Mesodermal cell (in vitro differentiated cells): ENCODE results near the gene MARS2.
"Not testable (repeated sequence)": the region's sequence is repeated elsewhere in the genome, so short reads cannot be mapped to it uniquely, and the experiment has no call there.

Experiments
- H3K27ac ChIP-seq: 2 replicates; pipeline ENCODE4 v1.7.0; 2013; ENCODE audit warnings: mild to moderate bottlenecking, low read depth, low read length, moderate library complexity; ENCODE audit not compliant: severe bottlenecking
- H3K36me3 ChIP-seq: 2 replicates; pipeline ENCODE4 v1.7.1; 2013; ENCODE audit warnings: mild to moderate bottlenecking, low read length, moderate library complexity; ENCODE audit not compliant: control insufficient read depth, insufficient read depth
- H3K4me1 ChIP-seq: one replicate; pipeline ENCODE4 v1.7.1; 2013; ENCODE audit warnings: mild to moderate bottlenecking, low read length; ENCODE audit not compliant: insufficient read depth, control insufficient read depth, poor library complexity, severe bottlenecking
- H3K4me3 ChIP-seq: 2 replicates; pipeline ENCODE4 v1.7.0; 2013; ENCODE audit warnings: low read length, control low read depth, mild to moderate bottlenecking; ENCODE audit not compliant: insufficient read depth, poor library complexity, severe bottlenecking; ENCODE audit errors: extremely low read depth
- H3K9me3 ChIP-seq: 2 replicates; pipeline ENCODE4 v1.7.1; 2013; ENCODE audit warnings: mild to moderate bottlenecking, low read length, moderate library complexity; ENCODE audit not compliant: control insufficient read depth
- WGBS, 2 experiments: methylation state at CpG; one replicate each; pipeline ENCODE4 v1.1.5; 2013; ENCODE audit warnings: missing lambda C conversion rate in 2 of 2; ENCODE audit not compliant: insufficient coverage in 2 of 2; 5-methylcytosine and 5-hydroxymethylcytosine counted together

MARS2 gene

DNA sequence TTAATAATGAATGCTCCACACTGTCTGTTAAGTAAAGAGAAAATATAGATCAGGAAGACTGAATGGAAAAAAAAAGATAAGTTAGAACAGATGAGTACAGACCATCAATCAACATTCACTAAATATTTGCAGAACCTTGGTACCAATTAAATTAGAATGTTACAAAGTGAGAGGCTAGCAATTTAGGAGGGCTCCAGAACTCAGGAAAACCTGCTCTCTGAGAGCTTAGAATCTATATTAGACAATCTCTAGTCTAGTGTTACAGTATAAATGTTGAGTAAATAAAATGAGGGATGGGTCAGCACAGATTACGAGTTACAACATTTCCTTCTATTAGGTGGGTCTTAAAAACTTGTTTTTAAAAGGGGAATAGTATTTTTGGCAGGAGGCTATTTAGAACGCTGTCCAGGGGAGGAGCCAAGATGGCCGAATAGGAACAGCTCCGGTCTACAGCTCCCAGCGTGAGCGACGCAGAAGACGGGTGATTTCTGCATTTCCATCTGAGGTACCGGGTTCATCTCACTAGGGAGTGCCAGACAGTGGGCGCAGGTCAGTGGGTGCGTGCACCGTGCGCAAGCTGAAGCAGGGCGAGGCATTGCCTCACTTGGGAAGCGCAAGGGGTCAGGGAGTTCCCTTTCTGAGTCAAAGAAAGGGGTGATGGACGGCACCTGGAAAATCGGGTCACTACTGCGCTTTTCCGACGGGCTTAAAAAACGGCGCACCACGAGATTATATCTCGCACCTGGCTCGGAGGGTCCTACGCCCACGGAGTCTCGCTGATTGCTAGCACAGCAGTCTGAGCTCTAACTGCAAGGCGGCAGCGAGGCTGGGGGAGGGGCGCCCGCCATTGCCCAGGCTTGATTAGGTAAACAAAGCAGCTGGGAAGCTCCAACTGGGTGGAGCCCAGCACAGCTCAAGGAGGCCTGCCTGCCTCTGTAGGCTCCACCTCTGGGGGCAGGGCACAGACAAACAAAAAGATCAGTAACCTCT, 23.7 kb downstream of the MARS2 start:
- not testable (repeated sequence) for H3K4me3 ChIP-seq, H3K9me3 ChIP-seq, H3K27ac ChIP-seq, H3K36me3 ChIP-seq, H3K4me1 ChIP-seq
- WGBS, 2 experiments = 94% methylated on average over 18 of the region's 32 CpGs; no CpG with 5 or more reads in 1 of the 2 experiments

DNA sequence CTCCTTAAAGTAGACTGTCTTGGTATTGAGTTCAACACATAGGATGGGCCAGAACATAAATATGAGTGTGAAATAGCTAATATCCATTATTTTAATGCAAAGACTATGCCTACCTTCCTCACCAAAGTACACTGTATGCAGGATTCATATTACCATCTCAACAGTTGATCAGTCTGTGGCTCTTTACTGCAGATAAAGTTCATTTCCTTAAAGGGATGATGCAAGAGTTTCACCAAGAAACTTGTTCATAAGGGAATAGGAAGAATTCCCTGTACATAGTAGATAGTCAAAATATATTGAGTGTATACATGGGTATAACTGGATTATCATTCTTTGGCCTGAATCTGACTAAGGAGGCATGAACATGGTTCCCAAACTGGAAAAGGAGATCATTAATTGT, 35.0 kb downstream of the MARS2 start:
- H3K4me1 ChIP-seq = no peaks in the 10 kb centered on the region
- H3K36me3 ChIP-seq = no peaks in the 10 kb centered on the region
- H3K4me3 ChIP-seq = no peak overlapping the region

More for the DNA sequence above, 35.0 kb downstream of the MARS2 start:
- no peak overlapping the region for H3K27ac ChIP-seq
- no peaks in the 10 kb centered on the region for H3K9me3 ChIP-seq
